ENCODE data around the gene FOXL1. TPM values are rescaled to one million over a fixed set of nuclear protein-coding genes. Genes with fewer than 3 reads are reported as not detected.
A peak's percentile ranks its signal among the peaks of the same experiment; 100 is the strongest.

The FOXL1 gene
- polyA plus RNA-seq, 2 of the 4 experiments (the other 2 are of a cell fraction), result 0.48 to 0.70 TPM

DNA sequence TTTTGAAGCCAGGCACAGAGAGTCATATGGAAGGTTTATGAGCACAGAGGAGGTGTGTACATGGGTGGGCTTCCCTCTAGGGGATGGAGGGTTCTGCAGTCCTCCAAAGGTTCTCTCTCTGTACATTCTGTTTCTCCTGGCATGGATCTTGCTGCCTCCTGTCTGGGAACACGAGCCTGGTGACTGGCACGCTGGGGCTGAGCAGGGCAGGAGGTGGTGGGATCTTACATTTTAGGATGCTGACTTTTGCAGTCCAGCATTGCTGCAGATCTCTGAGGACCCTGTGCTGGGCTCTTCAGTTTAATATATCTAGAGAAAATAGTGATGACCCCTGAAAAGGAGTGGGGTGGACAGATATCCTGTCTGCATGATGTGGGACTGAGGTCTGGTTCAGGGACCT lies 23.0 kb downstream of the FOXL1 start:
- Histone ChIP-seq H3K4me1 (no peaks in the 10 kb centered on the region), H3K27ac (no peak overlapping the region), H3K4me3 (no peak overlapping the region), H3K4me2 (no peak overlapping the region), H3K9me3 (peaks cover 3% of the 10 kb centered on the region; the same call in 1 of the 3 replicates)
- WGBS (ENCODE audit: missing lambda C conversion rate), result 56% methylated on average over 2 of the region's 2 CpGs
- DNase-seq (ENCODE audit: low read depth in 1 of 2, low spot score in 1 of 2) (no peak), ATAC-seq (no peak), FAIRE-seq (no peak)
- POLR2A ChIA-PET, result no interaction called here
- CTCF ChIA-PET, result no interaction called here
- TF ChIP-seq MAFK (IDR thresholded peaks at IDR 0.05; ENCODE audit: partially characterized antibody) (no peak), HOXB5 (CRISPR knock-in tag; IDR thresholded peaks at IDR 0.05) (no peak), RCOR1 (IDR thresholded peaks at IDR 0.05; ENCODE audit: low read depth, low read length) (no peak), CBX2 (IDR thresholded peaks at IDR 0.05; ENCODE audit: borderline replicate concordance, low read depth) (no peak), EP300 (IDR thresholded peaks at IDR 0.05) (no peak), JUNB (IDR thresholded peaks at IDR 0.05) (no peak)
- TF ChIP-seq, protein P1, sequence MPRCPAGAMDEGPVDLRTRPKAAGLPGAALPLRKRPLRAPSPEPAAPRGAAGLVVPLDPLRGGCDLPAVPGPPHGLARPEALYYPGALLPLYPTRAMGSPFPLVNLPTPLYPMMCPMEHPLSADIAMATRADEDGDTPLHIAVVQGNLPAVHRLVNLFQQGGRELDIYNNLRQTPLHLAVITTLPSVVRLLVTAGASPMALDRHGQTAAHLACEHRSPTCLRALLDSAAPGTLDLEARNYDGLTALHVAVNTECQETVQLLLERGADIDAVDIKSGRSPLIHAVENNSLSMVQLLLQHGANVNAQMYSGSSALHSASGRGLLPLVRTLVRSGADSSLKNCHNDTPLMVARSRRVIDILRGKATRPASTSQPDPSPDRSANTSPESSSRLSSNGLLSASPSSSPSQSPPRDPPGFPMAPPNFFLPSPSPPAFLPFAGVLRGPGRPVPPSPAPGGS (IDR thresholded peaks at IDR 0.05), result no peak
- TF ChIP-seq, protein P2, sequence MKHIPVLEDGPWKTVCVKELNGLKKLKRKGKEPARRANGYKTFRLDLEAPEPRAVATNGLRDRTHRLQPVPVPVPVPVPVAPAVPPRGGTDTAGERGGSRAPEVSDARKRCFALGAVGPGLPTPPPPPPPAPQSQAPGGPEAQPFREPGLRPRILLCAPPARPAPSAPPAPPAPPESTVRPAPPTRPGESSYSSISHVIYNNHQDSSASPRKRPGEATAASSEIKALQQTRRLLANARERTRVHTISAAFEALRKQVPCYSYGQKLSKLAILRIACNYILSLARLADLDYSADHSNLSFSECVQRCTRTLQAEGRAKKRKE (CRISPR knock-in tag; IDR thresholded peaks at IDR 0.05; ENCODE audit: low read depth), result no peak
- TF ChIP-seq, protein P3, sequence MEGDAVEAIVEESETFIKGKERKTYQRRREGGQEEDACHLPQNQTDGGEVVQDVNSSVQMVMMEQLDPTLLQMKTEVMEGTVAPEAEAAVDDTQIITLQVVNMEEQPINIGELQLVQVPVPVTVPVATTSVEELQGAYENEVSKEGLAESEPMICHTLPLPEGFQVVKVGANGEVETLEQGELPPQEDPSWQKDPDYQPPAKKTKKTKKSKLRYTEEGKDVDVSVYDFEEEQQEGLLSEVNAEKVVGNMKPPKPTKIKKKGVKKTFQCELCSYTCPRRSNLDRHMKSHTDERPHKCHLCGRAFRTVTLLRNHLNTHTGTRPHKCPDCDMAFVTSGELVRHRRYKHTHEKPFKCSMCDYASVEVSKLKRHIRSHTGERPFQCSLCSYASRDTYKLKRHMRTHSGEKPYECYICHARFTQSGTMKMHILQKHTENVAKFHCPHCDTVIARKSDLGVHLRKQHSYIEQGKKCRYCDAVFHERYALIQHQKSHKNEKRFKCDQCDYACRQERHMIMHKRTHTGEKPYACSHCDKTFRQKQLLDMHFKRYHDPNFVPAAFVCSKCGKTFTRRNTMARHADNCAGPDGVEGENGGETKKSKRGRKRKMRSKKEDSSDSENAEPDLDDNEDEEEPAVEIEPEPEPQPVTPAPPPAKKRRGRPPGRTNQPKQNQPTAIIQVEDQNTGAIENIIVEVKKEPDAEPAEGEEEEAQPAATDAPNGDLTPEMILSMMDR (IDR thresholded peaks at IDR 0.05), result no peak

DNA sequence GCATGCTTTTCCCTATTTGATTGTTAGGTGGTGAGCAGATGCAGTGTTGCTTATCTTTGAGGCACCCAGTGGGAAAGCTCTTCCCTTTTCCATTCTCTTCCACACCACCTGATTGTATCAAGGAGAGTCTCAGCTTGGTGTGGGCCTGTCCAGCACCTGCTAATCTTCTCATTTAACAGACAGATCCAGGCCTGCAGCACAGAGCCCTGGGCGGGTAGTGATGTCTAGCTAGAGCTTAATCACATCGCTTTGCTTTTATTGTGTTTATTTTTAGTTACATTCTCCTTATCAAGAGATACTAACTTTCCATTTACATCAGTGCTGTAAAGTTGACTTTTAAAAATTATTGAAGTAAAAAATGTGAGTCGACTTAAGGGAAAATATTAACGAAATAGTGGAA lies 24.2 kb downstream of the FOXL1 start:
- CTCF ChIA-PET, result no interaction called here
- ATAC-seq, result 0 out of 6 replicates have a peak, but pooled peaks of 1 of the 2 experiments have one; percentile 24
- Histone ChIP-seq H3K9me3 (peaks cover 3% of the 10 kb centered on the region; the same call in 1 of the 3 replicates), H3K27ac (no peak overlapping the region), H3K4me3 (no peak overlapping the region), H3K4me2 (no peak overlapping the region), H3K4me1 (no peaks in the 10 kb centered on the region)
- DNase-seq (ENCODE audit: low read depth in 1 of 2, low spot score in 1 of 2), result no peak
- TF ChIP-seq RFX5 (IDR thresholded peaks at IDR 0.05), result no peak
- no peak for TF ChIP-seq FOSL2 (IDR thresholded peaks at IDR 0.05)
- TF ChIP-seq FOSL2 (CRISPR knock-in tag; IDR thresholded peaks at IDR 0.05), result no peak
- no peak for TF ChIP-seq ZNF302 (CRISPR knock-in tag; IDR thresholded peaks at IDR 0.05)
- TF ChIP-seq, protein P4, sequence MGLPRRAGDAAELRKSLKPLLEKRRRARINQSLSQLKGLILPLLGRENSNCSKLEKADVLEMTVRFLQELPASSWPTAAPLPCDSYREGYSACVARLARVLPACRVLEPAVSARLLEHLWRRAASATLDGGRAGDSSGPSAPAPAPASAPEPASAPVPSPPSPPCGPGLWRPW (IDR thresholded peaks at IDR 0.05), result no peak
- no peak for TF ChIP-seq HOXA7 (CRISPR knock-in tag; IDR thresholded peaks at IDR 0.05)
- no peak for TF ChIP-seq ZFP36 (IDR thresholded peaks at IDR 0.05; ENCODE audit: borderline replicate concordance, partially characterized antibody)
- TF ChIP-seq CEBPB (IDR thresholded peaks at IDR 0.05), result no peak
- TF ChIP-seq PHF8 (IDR thresholded peaks at IDR 0.05; ENCODE audit: borderline replicate concordance, low read depth), result no peak
- no peak for TF ChIP-seq FOXS1 (CRISPR knock-in tag; IDR thresholded peaks at IDR 0.05)
- no peak for TF ChIP-seq CBX8 (IDR thresholded peaks at IDR 0.05)
- TF ChIP-seq FOSB (CRISPR knock-in tag; IDR thresholded peaks at IDR 0.05), result no peak
- TF ChIP-seq RNF2 (IDR thresholded peaks at IDR 0.05; ENCODE audit: borderline replicate concordance, low read depth), result no peak
- TF ChIP-seq NFE2L2 (conservative IDR thresholded peaks at IDR 0.05; ENCODE audit: low read length), result no peak
- TF ChIP-seq, protein P5, sequence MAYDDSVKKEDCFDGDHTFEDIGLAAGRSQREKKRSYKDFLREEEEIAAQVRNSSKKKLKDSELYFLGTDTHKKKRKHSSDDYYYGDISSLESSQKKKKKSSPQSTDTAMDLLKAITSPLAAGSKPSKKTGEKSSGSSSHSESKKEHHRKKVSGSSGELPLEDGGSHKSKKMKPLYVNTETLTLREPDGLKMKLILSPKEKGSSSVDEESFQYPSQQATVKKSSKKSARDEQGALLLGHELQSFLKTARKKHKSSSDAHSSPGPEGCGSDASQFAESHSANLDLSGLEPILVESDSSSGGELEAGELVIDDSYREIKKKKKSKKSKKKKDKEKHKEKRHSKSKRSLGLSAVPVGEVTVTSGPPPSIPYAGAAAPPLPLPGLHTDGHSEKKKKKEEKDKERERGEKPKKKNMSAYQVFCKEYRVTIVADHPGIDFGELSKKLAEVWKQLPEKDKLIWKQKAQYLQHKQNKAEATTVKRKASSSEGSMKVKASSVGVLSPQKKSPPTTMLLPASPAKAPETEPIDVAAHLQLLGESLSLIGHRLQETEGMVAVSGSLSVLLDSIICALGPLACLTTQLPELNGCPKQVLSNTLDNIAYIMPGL (CRISPR knock-in tag; IDR thresholded peaks at IDR 0.05; ENCODE audit: borderline replicate concordance), result no peak
- FAIRE-seq, result no peak
- POLR2A ChIA-PET, result no interaction called here
- WGBS (ENCODE audit: missing lambda C conversion rate), result 74% methylated on average over 4 of the region's 4 CpGs
